Measurements from ENCODE around the gene CAPN2.

DNA sequence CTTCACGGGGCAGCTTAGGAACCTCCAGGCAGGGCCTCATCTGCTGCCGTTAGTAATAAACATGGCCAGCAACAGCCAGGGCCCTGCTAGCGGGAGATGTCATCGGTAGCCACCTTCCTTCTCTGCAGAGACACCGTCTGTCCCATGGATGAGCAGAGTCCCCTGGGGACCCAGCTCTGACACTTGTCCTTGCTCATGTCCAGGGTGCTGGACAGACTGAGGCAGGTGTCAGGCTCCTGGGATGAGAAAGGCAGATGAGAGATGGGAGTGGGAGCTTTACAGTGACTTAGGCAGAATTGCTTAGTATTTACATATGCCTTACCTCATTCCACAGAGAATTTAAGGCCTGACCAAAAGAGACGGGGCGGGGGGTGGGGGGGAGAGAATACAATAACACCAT, 25.0 kb downstream of the CAPN2 start:
- TF ChIP-seq, protein P1, sequence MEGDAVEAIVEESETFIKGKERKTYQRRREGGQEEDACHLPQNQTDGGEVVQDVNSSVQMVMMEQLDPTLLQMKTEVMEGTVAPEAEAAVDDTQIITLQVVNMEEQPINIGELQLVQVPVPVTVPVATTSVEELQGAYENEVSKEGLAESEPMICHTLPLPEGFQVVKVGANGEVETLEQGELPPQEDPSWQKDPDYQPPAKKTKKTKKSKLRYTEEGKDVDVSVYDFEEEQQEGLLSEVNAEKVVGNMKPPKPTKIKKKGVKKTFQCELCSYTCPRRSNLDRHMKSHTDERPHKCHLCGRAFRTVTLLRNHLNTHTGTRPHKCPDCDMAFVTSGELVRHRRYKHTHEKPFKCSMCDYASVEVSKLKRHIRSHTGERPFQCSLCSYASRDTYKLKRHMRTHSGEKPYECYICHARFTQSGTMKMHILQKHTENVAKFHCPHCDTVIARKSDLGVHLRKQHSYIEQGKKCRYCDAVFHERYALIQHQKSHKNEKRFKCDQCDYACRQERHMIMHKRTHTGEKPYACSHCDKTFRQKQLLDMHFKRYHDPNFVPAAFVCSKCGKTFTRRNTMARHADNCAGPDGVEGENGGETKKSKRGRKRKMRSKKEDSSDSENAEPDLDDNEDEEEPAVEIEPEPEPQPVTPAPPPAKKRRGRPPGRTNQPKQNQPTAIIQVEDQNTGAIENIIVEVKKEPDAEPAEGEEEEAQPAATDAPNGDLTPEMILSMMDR (conservative IDR thresholded peaks at IDR 0.05; ENCODE audit: low read depth, low read length), result no peak
- TF ChIP-seq EZH2phosphoT487 (IDR thresholded peaks at IDR 0.05; ENCODE audit: borderline replicate concordance, low read length) (no peak), EZH2 (IDR thresholded peaks at IDR 0.05; ENCODE audit: low read length, unreplicated experiment) (no peak)
